ENCODE data around the gene ATF7IP. TPM values are rescaled to one million over a fixed set of nuclear protein-coding genes. Genes with fewer than 3 reads are reported as not detected.
"Not testable (repeated sequence)": the region's sequence is repeated elsewhere in the genome, so short reads cannot be mapped to it uniquely, and the experiment has no call there.

The ATF7IP gene
- total and polyA plus RNA-seq, 10 donors, result 10.2 to 170 (median 111) TPM

DNA sequence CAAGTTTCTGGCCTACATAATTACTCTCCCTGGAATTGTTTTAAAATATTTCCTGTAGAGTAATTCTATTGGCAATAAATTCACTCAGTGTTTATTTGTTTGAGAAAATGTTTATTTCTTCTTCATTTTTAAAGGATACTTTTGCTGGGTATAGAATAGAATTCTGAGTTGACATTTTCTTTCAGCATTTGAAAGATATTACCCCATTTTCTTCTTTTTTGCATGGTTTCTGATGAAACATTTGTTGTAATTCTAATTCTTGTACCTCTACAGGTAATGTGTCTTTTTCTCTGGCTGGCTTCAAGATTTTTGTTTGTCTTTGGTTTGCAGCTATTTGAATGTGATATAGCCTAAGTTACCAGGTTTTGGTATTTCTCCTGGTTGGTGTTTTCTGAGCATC lies 25.1 kb upstream of the ATF7IP start:
- Histone ChIP-seq H3K4me3 (no peak overlapping the region), H3K4me1 (no peaks in the 10 kb centered on the region), H3K27ac (no peak overlapping the region), H3K36me3 (no peaks in the 10 kb centered on the region), H3K27me3 (replicated peaks in 1 of 7) (no peaks in the 10 kb centered on the region), H3K9me3 (peaks cover 3 to 80% (median 65%) of the 10 kb centered on the region in 8 donors)
- TF ChIP-seq, protein P1, sequence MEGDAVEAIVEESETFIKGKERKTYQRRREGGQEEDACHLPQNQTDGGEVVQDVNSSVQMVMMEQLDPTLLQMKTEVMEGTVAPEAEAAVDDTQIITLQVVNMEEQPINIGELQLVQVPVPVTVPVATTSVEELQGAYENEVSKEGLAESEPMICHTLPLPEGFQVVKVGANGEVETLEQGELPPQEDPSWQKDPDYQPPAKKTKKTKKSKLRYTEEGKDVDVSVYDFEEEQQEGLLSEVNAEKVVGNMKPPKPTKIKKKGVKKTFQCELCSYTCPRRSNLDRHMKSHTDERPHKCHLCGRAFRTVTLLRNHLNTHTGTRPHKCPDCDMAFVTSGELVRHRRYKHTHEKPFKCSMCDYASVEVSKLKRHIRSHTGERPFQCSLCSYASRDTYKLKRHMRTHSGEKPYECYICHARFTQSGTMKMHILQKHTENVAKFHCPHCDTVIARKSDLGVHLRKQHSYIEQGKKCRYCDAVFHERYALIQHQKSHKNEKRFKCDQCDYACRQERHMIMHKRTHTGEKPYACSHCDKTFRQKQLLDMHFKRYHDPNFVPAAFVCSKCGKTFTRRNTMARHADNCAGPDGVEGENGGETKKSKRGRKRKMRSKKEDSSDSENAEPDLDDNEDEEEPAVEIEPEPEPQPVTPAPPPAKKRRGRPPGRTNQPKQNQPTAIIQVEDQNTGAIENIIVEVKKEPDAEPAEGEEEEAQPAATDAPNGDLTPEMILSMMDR (IDR thresholded peaks at IDR 0.05 in 8 of 11, conservative IDR thresholded peaks at IDR 0.05 in 3 of 11), result no peak
- TF ChIP-seq POLR2AphosphoS5 (IDR thresholded peaks at IDR 0.05) (no peak), POLR2A (IDR thresholded peaks at IDR 0.05) (no peak)
- DNase-seq, result no peak
- intact Hi-C loops (cut with DNase I; ENCODE audit: low total_unique reads), result no loop called here

DNA sequence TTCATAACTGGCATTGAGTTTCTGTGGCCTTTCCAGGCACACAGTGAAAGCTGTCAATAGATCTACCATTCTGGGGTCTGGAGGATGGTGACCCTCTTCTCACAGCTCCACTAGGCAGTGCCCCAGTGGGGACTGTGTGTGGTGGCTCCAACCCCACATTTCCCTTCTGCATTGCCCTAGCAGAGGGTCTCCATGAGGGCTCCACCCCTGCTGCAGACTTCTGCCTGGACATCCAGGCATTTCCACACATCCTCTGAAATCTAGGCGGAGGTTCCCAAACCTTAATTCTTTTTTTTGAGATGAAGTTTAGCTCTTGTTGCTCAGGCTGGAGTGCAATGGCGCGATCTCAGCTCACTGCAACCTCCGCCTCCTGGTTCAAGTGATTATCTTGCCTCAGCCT lies 14.0 kb upstream of the ATF7IP start:
- H3K27ac ChIP-seq; H3K27me3 ChIP-seq (replicated peaks in 1 of 7); H3K36me3 ChIP-seq; intact Hi-C loops (cut with DNase I; ENCODE audit: low total_unique reads); H3K4me3 ChIP-seq; H3K4me1 ChIP-seq; DNase-seq: not testable (repeated sequence)
- WGBS, 5 donors, result 96 to 100% (median 98%) methylated on average over 4 of the region's 4 CpGs
- peaks cover 7 to 56% (median 41%) of the 10 kb centered on the region in 8 donors for H3K9me3 ChIP-seq

DNA sequence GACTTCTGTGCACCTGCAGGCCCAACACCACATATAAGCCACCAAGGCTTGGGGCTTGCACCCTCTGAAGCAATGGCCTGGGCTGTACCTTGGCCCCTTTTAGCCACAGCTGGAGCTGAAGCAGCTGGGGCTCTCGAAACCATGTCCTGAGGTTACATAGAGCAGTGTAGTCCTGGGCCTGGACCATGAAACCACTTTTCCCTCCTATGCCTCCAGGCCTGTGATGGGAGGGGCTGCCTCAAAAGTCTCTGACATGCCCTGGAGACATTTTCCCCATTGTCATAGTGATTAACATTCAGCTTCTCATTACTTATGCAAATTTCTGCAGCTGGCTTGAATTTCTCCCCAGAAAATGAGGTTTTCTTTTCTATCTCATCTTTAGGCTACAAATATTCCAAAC lies 13.4 kb upstream of the ATF7IP start:
- DNase-seq; intact Hi-C loops (cut with DNase I; ENCODE audit: low total_unique reads); H3K27ac ChIP-seq; H3K27me3 ChIP-seq (replicated peaks in 1 of 7); H3K36me3 ChIP-seq; H3K4me3 ChIP-seq; H3K4me1 ChIP-seq: not testable (repeated sequence)
- H3K9me3 ChIP-seq, result peaks cover 7 to 56% (median 41%) of the 10 kb centered on the region in 8 donors
- 94 to 100% (median 100%) methylated on average over 1 of the region's 1 CpG for WGBS, 5 donors

DNA sequence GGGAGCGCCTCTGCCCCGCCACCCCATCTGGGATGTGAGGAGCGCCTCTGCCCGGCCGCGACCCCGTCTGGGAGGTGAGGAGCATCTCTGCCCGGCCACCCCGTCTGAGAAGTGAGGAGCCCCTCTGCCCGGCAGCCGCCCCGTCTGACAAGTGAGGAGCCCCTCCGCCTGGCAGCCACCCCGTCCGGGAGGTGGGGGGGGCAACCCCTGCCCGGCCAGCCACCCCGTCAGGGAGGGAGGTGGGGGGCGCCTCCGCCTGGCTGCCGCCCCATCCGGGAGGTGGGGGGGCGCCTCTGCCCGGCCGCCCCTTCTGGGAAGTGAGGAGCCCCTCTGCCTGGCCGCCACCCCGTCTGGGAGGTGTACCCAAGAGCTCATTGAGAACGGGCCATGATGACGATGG lies 10.8 kb upstream of the ATF7IP start:
- H3K36me3 ChIP-seq; H3K4me3 ChIP-seq; H3K27me3 ChIP-seq (replicated peaks in 1 of 7); H3K4me1 ChIP-seq; H3K27ac ChIP-seq; intact Hi-C loops (cut with DNase I; ENCODE audit: low total_unique reads); DNase-seq: not testable (repeated sequence)
- 92 to 98% (median 94%) methylated on average over 18 to 27 of the region's 28 CpGs for WGBS, 5 donors
- peaks cover 7 to 52% (median 41%) of the 10 kb centered on the region in 8 donors for H3K9me3 ChIP-seq

DNA sequence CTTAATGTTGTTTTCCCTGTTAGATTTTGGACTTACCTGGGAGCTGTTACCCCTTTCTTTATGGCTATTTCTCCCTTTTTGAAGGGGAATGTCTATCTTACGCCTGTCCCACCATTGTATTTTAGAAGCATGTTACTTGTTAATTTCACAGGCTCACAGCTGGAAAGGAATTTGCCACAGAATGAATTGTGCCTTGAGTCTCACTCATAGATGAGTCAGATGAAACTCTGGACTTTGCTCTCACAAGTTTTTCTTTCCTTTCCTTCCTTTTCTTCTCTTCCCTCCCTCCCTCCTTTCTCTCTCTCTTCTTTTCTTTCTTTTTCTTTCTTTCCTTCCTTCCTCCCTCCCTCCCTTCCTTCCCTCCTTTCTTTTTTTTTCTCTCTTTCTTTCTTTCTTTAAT lies 9.3 kb upstream of the ATF7IP start:
- Histone ChIP-seq H3K27me3 (replicated peaks in 1 of 7) (no peaks in the 10 kb centered on the region), H3K4me3 (no peak overlapping the region), H3K4me1 (peaks cover 0 to under 1% (median 0%) of the 10 kb centered on the region in 6 donors), H3K27ac (no peak overlapping the region), H3K36me3 (no peaks in the 10 kb centered on the region), H3K9me3 (peaks cover 4 to 37% (median 26%) of the 10 kb centered on the region in 8 donors)
- WGBS, 5 donors, result 90 to 100% (median 96%) methylated on average over 1 of the region's 1 CpG
- TF ChIP-seq POLR2AphosphoS5 (IDR thresholded peaks at IDR 0.05) (no peak), POLR2A (IDR thresholded peaks at IDR 0.05) (no peak)
- TF ChIP-seq, protein P1 (IDR thresholded peaks at IDR 0.05 in 8 of 11, conservative IDR thresholded peaks at IDR 0.05 in 3 of 11), result no peak
- intact Hi-C loops (cut with DNase I; ENCODE audit: low total_unique reads), result no loop called here
- DNase-seq, result no peak

DNA sequence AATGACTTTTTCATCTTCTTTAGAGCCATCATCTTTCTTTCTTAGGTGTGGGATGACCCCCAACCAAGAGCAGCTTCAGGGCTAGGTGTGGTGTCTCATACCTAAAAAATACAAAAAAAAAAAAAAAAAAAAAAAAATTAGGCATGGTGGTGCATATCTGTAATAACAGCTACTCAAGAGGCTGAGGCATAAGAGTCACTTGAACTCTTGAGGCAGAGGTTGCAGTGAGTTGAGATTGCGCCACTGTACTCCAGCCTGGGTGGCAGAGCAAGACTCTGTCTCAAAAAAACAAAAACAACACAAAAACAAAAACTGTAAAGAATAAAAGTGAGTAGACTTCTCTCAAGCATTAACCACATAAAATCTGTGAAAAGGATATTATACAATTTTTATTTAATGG lies 8.0 kb upstream of the ATF7IP start:
- no peak overlapping the region for H3K4me3 ChIP-seq
- peaks cover 0 to 14% (median 3%) of the 10 kb centered on the region in 6 donors for H3K4me1 ChIP-seq
- no peak for DNase-seq
- peaks cover 0 to 24% (median 13%) of the 10 kb centered on the region in 8 donors for H3K9me3 ChIP-seq
- intact Hi-C loops (cut with DNase I; ENCODE audit: low total_unique reads), result no loop called here
- 88 to 97% (median 96%) methylated on average over 1 of the region's 1 CpG for WGBS, 5 donors
- no peaks in the 10 kb centered on the region for H3K36me3 ChIP-seq
- no peak overlapping the region for H3K27ac ChIP-seq
- TF ChIP-seq, protein P1 (IDR thresholded peaks at IDR 0.05 in 8 of 11, conservative IDR thresholded peaks at IDR 0.05 in 3 of 11), result no peak
- TF ChIP-seq POLR2AphosphoS5 (IDR thresholded peaks at IDR 0.05) (no peak), POLR2A (IDR thresholded peaks at IDR 0.05) (no peak)
- H3K27me3 ChIP-seq (replicated peaks in 1 of 7), result no peaks in the 10 kb centered on the region
